Endothelial cell of umbilical vein (primary cell): Measurements from ENCODE around the gene SMPD1. TPM values are rescaled to one million over a fixed set of nuclear protein-coding genes. Genes with fewer than 3 reads are reported as not detected.

Experiments
- BruUV-seq: library from RNA; stranded (reverse); fragments of 400-500 nt; replicated peaks from 2 replicates; lab custom pipeline; 2021; lab: Mats Ljungman, UMichigan
- CTCF ChIA-PET: fragments of 300-600, 350-600 bp; sonication (Branson Sonifier 250); formaldehyde crosslinking; loops from one replicate; lab custom pipeline; 2021; ENCODE audit warnings: antibody characterized with exemption, inconsistent platforms; lab: Charles Lee
- POLR2A ChIA-PET: fragments of 300-600, 350-600 bp; sonication (Branson Sonifier 250); formaldehyde crosslinking; loops from one replicate; lab custom pipeline; 2021; ENCODE audit warnings: antibody characterized with exemption, inconsistent platforms; lab: Charles Lee
- DNase-seq: peaks from one replicate; pipeline ENCODE4 v3.0.0-alpha.2; 2011; ENCODE audit warnings: low read depth, low spot score
- FAIRE-seq: peaks from 2 replicates; lab custom pipeline; 2011; peaks lifted over from hg19 to GRCh38; lab: Jason Lieb, UNC
- H2AFZ ChIP-seq: 2 replicates; pipeline ENCODE4 v1.6.0; 2012; ENCODE audit warnings: low read depth, low read length, control low read depth, inconsistent platforms
- H3K27ac ChIP-seq: 2 replicates; pipeline ENCODE4 v1.5.1; 2011; ENCODE audit warnings: low read depth, mild to moderate bottlenecking, control low read depth, low read length, moderate library complexity; ENCODE audit not compliant: insufficient read depth
- H3K27me3 ChIP-seq, 2 experiments: 2 replicates each; pipeline versions ENCODE4 v1.6.0 to v1.6.1; 2011; ENCODE audit warnings: low read length in 2 of 2, mixed read lengths in 1 of 2; ENCODE audit not compliant: control insufficient read depth in 2 of 2, insufficient read depth in 2 of 2
- H3K36me3 ChIP-seq, 2 experiments: 2 replicates in 1 of 2; 3 replicates in 1 of 2; pipeline ENCODE4 v1.5.1; 2011; ENCODE audit warnings: low read length in 2 of 2, mild to moderate bottlenecking in 1 of 2, moderate library complexity in 1 of 2; ENCODE audit not compliant: control insufficient read depth in 2 of 2, insufficient read depth in 2 of 2; ENCODE audit errors: extremely low read depth in 1 of 2
- H3K4me1 ChIP-seq: 3 replicates; pipeline ENCODE4 v1.5.1; 2011; ENCODE audit warnings: mild to moderate bottlenecking, low read length; ENCODE audit not compliant: control insufficient read depth, insufficient read depth; ENCODE audit errors: extremely low read depth
- H3K4me2 ChIP-seq: 2 replicates; pipeline ENCODE4 v1.6.1; 2011; ENCODE audit warnings: low read length, control low read depth, mixed read lengths; ENCODE audit not compliant: insufficient read depth
- H3K4me3 ChIP-seq, 3 experiments: fragments of 200-600 bp in 1 of 3; sonication (generic), shearing (Covaris generic) in 1 of 3; replicated peaks in 1 of 3; 2 replicates each; pipeline ENCODE4 v1.5.1; 2011 to 2016; ENCODE audit warnings: control low read depth in 3 of 3, low read length in 3 of 3, mild to moderate bottlenecking in 2 of 3, inconsistent platforms in 1 of 3, low read depth in 1 of 3, moderate library complexity in 1 of 3; ENCODE audit not compliant: insufficient read depth in 1 of 3
- H3K79me2 ChIP-seq: 2 replicates; pipeline ENCODE4 v1.6.0; 2012; ENCODE audit warnings: low read length, inconsistent platforms; ENCODE audit not compliant: control insufficient read depth, insufficient read depth
- H3K9ac ChIP-seq: replicated peaks from 2 replicates; pipeline ENCODE3; 2011; ENCODE audit warnings: low read length, control low read depth; ENCODE audit not compliant: insufficient read depth; ENCODE audit errors: extremely low read depth
- H3K9me1 ChIP-seq: replicated peaks from 3 replicates; pipeline ENCODE4 v1.6.0; 2011; ENCODE audit warnings: mild to moderate bottlenecking, low read length; ENCODE audit not compliant: control insufficient read depth, insufficient read depth; ENCODE audit errors: extremely low read depth
- H3K9me3 ChIP-seq: replicated peaks from 2 replicates; pipeline ENCODE4 v1.5.1; 2012; ENCODE audit warnings: low read length, inconsistent platforms; ENCODE audit not compliant: control insufficient read depth, insufficient read depth
- H4K20me1 ChIP-seq: replicated peaks from 2 replicates; pipeline ENCODE3; 2011; ENCODE audit warnings: mild to moderate bottlenecking, low read length; ENCODE audit not compliant: control insufficient read depth, insufficient read depth; ENCODE audit errors: extremely low read depth
- GATA2 ChIP-seq: IDR thresholded peaks from 2 replicates; pipeline ENCODE4 v1.7.0; 2011; ENCODE audit warnings: low read depth, mild to moderate bottlenecking, moderate library complexity, mixed read lengths, low read length; ENCODE audit not compliant: insufficient read length, insufficient read depth
- POLR2AphosphoS5 ChIP-seq: IDR thresholded peaks from 2 replicates; pipeline ENCODE4 v1.6.1; 2012; ENCODE audit warnings: low read depth, mild to moderate bottlenecking, control low read depth, low read length, moderate library complexity; ENCODE audit not compliant: insufficient read depth
- dilution Hi-C: fragments of 300-500 bp; cut with MboI; formaldehyde crosslinking; loops from one replicate; pipeline ENCODE4 v1.15.0; 2019; ENCODE audit warnings: low sequenced_read_pairs; ENCODE audit not compliant: extremely low pct_ligation_motif_present
- intact Hi-C: fragments of 100-400 bp; cut with micrococcal nuclease; formaldehyde crosslinking; loops from one replicate; pipeline ENCODE4 v1.10.0; 2022
- polyA plus RNA-seq, 4 experiments: library from polyadenylated mRNA; depleted of rRNA in 3 of 4; stranded (reverse) in 3 of 4; unstranded in 1 of 4; fragments of >200 nt; gene quantifications; 2 replicates each; pipeline versions ENCODE4 v1.2.1 to v1.2.3, GENCODE V29; 2011 to 2012; ENCODE audit warnings: missing spikeins in 1 of 4
- total RNA-seq: library from RNA; stranded (reverse); gene quantifications from 2 replicates; pipeline ENCODE4 v1.2.3, GENCODE V29; 2021
- TF ChIP-seq, protein P1 (sequence below), 2 donors: IDR thresholded peaks; 1 replicate in 1 of 2; 2 replicates in 1 of 2; pipeline ENCODE4 v1.5.1; 2011; ENCODE audit warnings: low read length in 2 of 2, mild to moderate bottlenecking in 2 of 2, moderate library complexity in 2 of 2, control low read depth in 1 of 2, inconsistent platforms in 1 of 2, low read depth in 1 of 2; ENCODE audit not compliant: insufficient read depth in 1 of 2; ENCODE audit errors: extremely low read depth in 1 of 2
- TF ChIP-seq, protein P2 (sequence below): IDR thresholded peaks from 2 replicates; pipeline ENCODE4 v1.6.1; 2011; ENCODE audit not compliant: insufficient read depth, insufficient read length

SMPD1 gene
- total and polyA plus RNA-seq, 2 donors (not counting 3 experiments of a cell fraction or from before 2014, with no cell fraction given): 58.9 to 93.6 TPM

DNA sequence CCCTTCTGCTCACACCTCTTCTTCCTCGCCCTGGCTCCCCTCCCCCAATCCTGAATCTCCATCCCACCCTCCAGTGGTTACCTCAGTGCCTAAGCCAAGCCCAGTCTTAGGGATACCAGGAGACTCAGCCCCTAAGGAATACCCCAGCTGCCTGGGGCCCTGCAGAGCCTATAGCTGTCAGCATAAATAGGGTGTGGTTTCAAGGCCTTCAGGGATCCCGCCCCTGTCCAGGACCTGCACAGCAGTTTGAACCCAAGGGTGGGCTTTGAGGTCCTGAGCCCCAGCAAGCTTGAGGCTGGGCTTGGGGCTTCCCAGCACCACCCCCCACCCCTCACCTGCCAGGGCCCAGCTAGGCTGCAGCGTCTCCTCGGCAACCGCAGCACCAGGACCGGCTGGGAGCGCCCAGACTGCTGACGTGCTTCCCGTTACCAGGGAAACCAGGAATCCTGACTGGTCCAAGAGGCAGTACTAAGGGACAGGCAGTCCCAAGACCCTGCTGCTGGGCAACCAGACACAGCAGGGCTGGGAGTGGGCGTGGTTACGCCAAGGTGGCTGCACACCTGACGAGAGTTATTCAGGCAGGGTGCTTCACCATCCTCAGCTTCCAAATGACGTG, 14.9 kb downstream of the SMPD1 start:
- H3K4me2 ChIP-seq: no peak overlapping the region
- FAIRE-seq (no peak), DNase-seq (no peak)
- TF ChIP-seq, protein P1, sequence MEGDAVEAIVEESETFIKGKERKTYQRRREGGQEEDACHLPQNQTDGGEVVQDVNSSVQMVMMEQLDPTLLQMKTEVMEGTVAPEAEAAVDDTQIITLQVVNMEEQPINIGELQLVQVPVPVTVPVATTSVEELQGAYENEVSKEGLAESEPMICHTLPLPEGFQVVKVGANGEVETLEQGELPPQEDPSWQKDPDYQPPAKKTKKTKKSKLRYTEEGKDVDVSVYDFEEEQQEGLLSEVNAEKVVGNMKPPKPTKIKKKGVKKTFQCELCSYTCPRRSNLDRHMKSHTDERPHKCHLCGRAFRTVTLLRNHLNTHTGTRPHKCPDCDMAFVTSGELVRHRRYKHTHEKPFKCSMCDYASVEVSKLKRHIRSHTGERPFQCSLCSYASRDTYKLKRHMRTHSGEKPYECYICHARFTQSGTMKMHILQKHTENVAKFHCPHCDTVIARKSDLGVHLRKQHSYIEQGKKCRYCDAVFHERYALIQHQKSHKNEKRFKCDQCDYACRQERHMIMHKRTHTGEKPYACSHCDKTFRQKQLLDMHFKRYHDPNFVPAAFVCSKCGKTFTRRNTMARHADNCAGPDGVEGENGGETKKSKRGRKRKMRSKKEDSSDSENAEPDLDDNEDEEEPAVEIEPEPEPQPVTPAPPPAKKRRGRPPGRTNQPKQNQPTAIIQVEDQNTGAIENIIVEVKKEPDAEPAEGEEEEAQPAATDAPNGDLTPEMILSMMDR (IDR thresholded peaks at IDR 0.05; ENCODE audit: extremely low read depth in 1 of 2, insufficient read depth in 1 of 2, low read depth in 1 of 2, low read length in 2 of 2): no peak
- no peak for TF ChIP-seq POLR2AphosphoS5
- TF ChIP-seq, protein P2, sequence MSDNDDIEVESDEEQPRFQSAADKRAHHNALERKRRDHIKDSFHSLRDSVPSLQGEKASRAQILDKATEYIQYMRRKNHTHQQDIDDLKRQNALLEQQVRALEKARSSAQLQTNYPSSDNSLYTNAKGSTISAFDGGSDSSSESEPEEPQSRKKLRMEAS: no peak
- no peak for TF ChIP-seq GATA2
- intact Hi-C loops: no loop called here
- H3K4me1 ChIP-seq: no peaks in the 10 kb centered on the region
- no peak overlapping the region for H3K27ac ChIP-seq
- H3K9me1 ChIP-seq: no peaks in the 10 kb centered on the region
- dilution Hi-C loops: no loop called here
- CTCF ChIA-PET: interaction anchor here (1.0 kb wide), 1 partner anchor 39 kb away, joined by 4 read pairs; no protein-coding TSS in a partner anchor
- peaks cover 2 to 8% of the 10 kb centered on the region in 2 experiments for H3K36me3 ChIP-seq
- no peak overlapping the region for H3K9ac ChIP-seq
- no peaks in the 10 kb centered on the region for H3K27me3 ChIP-seq
- no peak overlapping the region for H2AFZ ChIP-seq
- H3K4me3 ChIP-seq: no peak overlapping the region
- POLR2A ChIA-PET: no interaction called here
- H3K9me3 ChIP-seq: no peaks in the 10 kb centered on the region
- no peaks in the 10 kb centered on the region for H4K20me1 ChIP-seq
- no peaks in the 10 kb centered on the region for H3K79me2 ChIP-seq
- BruUV-seq: no TSS peak
